Right atrium auricular region (tissue), 2 donors: ENCODE data around the gene RAB11FIP5. TPM values are rescaled to one million over a fixed set of nuclear protein-coding genes. Genes with fewer than 3 reads are reported as not detected.

Experiments used
- DNase-seq: peaks from one replicate; pipeline ENCODE4 v3.0.0-alpha.2; 2019; ENCODE audit warnings: low spot score
- H3K27ac ChIP-seq, 2 donors: fragments of 200-600 bp; sonication (generic); 1 replicate in 1 of 2; 2 replicates in 1 of 2; pipeline ENCODE4 v1.5.1; 2016 to 2019
- H3K27me3 ChIP-seq, 2 donors: fragments of 200-600 bp; sonication (generic); one replicate each; pipeline versions ENCODE4 v1.5.1 to v1.6.0; 2017 to 2019
- H3K36me3 ChIP-seq: fragments of 200-600 bp; sonication (generic); one replicate; pipeline ENCODE4 v1.5.1; 2016
- H3K4me1 ChIP-seq, 2 donors: fragments of 200-600 bp; sonication (generic); one replicate each; pipeline versions ENCODE4 v1.5.1 to v1.6.0; 2017 to 2019
- H3K4me3 ChIP-seq, 2 donors: fragments of 200-600 bp; sonication (generic); 1 replicate in 1 of 2; 2 replicates in 1 of 2; pipeline ENCODE4 v1.5.1; 2017 to 2019; ENCODE audit warnings: mild to moderate bottlenecking in 1 of 2, moderate library complexity in 1 of 2
- H3K9me3 ChIP-seq, 2 donors: fragments of 200-600 bp; sonication (generic); one replicate each; pipeline ENCODE4 v1.5.1; 2019
- CTCF ChIP-seq, 2 donors: fragments of 200-600 bp; sonication (generic); IDR thresholded peaks; one replicate each; pipeline ENCODE4 v1.5.1; 2019; ENCODE audit warnings: antibody characterized with exemption in 2 of 2
- total RNA-seq, 2 donors: library from RNA; depleted of rRNA; stranded (reverse); fragments of >200 nt; gene quantifications; one replicate each; pipeline ENCODE4 v1.1.0, GENCODE V29; 2016

The RAB11FIP5 gene
- total RNA-seq, 2 donors from 2014 or later, result 28.6 to 34.1 TPM

DNA sequence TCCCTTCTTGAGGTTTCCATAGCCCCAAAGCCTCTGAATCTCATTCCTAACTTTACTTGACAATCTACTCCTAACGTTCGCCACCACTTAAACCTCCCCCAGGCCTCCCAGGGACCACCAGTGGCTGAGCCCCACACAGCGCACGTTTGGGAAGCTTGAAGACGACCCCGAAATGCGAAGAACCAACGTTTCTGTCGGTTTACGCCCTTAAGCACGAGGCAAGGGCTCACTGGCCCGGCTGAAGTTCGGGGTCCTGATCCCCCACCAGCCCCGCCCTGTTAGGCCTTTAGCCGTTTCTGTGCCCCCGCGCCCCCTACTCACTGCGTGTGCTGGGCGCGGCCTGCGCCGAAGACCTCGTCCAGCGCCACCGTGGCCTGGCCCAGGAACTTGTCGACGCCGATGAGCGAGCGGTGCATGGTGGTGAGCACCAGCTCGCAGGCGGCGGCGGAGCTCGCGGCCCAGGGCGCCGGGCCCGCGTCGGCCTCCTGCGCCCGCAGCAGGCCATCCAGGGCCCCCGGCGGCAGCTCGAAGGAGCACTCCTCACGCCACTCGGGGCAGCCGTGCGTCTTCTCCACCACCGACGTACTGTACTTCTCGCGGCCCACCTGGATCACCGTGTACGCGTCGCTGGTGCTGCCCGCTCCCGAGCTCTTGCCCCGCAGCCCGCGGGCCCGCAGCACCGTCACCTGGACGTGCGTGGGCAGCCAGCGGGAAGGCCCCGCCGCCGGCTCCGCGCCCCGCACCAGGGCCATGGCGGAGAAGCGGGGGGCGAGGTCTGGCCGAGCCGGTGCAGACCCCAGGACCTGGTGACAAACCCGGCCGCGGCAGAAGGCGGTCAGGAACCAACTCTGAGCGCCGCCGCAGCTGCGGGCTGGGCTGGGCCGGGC lies 479 bp downstream of the RAB11FIP5 start:
- TF ChIP-seq CTCF (IDR thresholded peaks at IDR 0.05), result no peak
- no peaks in the 10 kb centered on the region for H3K27me3 ChIP-seq
- H3K4me1 ChIP-seq, result peaks cover 0 to 43% of the 10 kb centered on the region in 2 donors
- peak overlapping the region; percentile 89 to 91 for H3K27ac ChIP-seq
- no peak for DNase-seq
- H3K9me3 ChIP-seq, result no peaks in the 10 kb centered on the region
- H3K36me3 ChIP-seq, result no peaks in the 10 kb centered on the region
- H3K4me3 ChIP-seq, result peak overlapping the region; percentile 72 to 86

- Histone ChIP-seq H3K27me3 (no peaks in the 10 kb centered on the region), H3K4me3 (peak overlapping the region; percentile 72 to 86), H3K36me3 (no peaks in the 10 kb centered on the region), H3K27ac (peak overlapping the region; percentile 89 to 91), H3K9me3 (no peaks in the 10 kb centered on the region), H3K4me1 (peaks cover 0 to 52% of the 10 kb centered on the region in 2 donors)
- no peak for DNase-seq
- no peak for TF ChIP-seq CTCF (IDR thresholded peaks at IDR 0.05)
These were observed 1.4 kb downstream of the RAB11FIP5 start for GRCh38 chr2:73111073-73112025.

DNA sequence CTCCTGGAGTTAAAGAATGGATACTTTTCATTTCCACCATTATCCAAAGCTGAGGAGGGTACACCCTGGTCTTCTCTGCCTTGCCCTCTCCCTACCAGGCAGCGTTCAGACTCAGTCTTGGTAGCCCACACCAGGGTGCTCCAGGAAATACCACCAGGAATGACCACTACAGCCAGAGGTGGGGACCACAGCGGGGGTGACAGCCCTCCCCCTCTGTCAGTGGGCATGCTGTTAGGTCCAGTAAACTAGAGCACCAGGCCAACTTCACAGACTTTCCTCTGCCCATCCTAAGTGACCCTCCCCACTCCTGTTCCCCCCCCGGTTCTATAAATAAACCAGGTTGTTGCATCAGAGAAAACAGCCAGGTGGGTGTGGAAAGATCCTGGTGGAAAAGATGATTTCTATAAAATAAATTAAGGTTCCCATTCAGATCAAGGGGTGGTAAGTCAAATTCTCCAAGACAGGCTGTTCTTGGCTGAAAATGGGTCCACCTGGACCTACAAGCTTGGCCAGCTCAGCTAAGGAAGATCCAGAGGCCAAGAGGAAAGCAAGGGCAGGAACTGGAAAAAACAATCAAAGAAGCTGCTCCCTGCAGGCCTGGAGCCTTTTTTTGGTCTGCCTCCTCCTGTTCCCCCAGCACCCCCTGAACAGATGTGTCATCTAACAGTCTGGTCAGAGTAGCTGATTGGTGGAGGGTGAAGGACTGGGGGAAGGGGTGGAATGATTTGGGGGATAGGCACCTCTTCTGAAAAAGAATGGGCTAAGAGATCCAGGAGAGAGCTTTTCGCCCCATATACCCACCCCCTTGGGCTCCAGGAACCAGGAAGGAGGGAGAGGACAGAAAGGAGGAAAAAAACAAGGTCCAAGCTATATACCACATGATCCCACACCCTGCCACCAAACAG lies 2.3 kb downstream of the RAB11FIP5 start:
- Histone ChIP-seq H3K9me3 (no peaks in the 10 kb centered on the region), H3K4me1 (peaks cover 0 to 57% of the 10 kb centered on the region in 2 donors), H3K4me3 (peak overlapping the region; percentile 72 to 86), H3K36me3 (no peaks in the 10 kb centered on the region), H3K27me3 (no peaks in the 10 kb centered on the region), H3K27ac (peak overlapping the region; percentile 6 to 91)
- TF ChIP-seq CTCF (IDR thresholded peaks at IDR 0.05), result no peak
- DNase-seq, result no peak

DNA sequence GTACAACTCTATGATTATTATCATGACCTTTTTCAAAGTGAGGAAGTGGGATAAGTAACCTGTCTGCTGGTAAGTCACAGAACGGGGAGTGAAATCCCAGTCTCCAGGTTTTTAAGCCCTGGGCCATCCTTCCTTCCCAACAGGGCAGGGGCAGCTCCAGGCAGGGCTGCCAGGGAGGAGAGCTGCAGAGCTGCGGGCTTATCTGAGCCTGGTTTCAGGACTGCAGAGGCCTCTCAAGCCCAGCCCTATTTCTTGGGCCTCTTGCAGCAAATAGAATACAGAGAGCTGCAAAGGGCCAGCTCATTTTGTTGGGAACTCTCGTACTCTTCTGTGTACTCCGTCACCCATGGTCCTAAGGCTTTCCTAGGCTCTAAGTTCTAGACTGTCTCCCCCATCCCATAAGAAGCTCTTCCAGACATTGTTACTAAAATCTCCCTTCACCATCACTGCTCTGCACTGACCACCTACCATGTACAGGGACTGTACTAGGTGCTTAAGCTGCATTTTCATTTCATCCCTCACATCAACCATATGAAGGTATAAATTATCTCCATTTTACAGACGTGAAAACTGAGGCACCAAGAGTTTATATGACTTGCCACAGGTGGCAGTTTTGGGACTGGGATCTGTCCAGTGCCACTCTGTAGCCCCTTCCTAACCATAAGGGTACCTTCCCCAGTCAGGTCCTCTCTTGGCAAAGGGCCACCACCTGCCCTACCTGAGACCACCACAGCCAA lies 3.1 kb downstream of the RAB11FIP5 start:
- no peaks in the 10 kb centered on the region for H3K27me3 ChIP-seq
- no peak overlapping the region for H3K4me3 ChIP-seq
- H3K9me3 ChIP-seq, result no peaks in the 10 kb centered on the region
- TF ChIP-seq CTCF (IDR thresholded peaks at IDR 0.05), result no peak
- no peak for DNase-seq
- H3K36me3 ChIP-seq, result no peaks in the 10 kb centered on the region
- H3K4me1 ChIP-seq, result peaks cover 0 to 63% of the 10 kb centered on the region in 2 donors
- H3K27ac ChIP-seq, result no peak overlapping the region
